SIG-M5 (cell line): ENCODE results near the gene TET1.
"Not testable (repeated sequence)": the region's sequence is repeated elsewhere in the genome, so short reads cannot be mapped to it uniquely, and the experiment has no call there.

ENCODE experiments used
- DNase-seq: peaks from one replicate; lab custom pipeline; 2025; lab: John Stamatoyannopoulos, UW

The TET1 gene

GRCh38 chr10:68611227-68611626 is 51.1 kb downstream of the TET1 start:
- DNase-seq: no peak

GRCh38 chr10:68613974-68614373 is 53.8 kb downstream of the TET1 start:
- DNase-seq: not testable (repeated sequence)

GRCh38 chr10:68617691-68618090 is 57.6 kb downstream of the TET1 start:
- not testable (repeated sequence) for DNase-seq

GRCh38 chr10:68618234-68618633 is 58.1 kb downstream of the TET1 start:
- DNase-seq: no peak

GRCh38 chr10:68619595-68619994 is 59.5 kb downstream of the TET1 start:
- no peak for DNase-seq

GRCh38 chr10:68625316-68625921 is 65.3 kb downstream of the TET1 start:
- no peak for DNase-seq

- no peak for DNase-seq
Measured at GRCh38 chr10:68628576-68629127, 68.5 kb downstream of the TET1 start.

GRCh38 chr10:68632271-68632560 is 72.1 kb downstream of the TET1 start:
- DNase-seq: not testable (repeated sequence)

GRCh38 chr10:68633281-68633680 is 73.1 kb downstream of the TET1 start:
- no peak for DNase-seq

- no peak for DNase-seq
Measured at GRCh38 chr10:68633816-68634466, 73.8 kb downstream of the TET1 start.

GRCh38 chr10:68636335-68636734 is 76.2 kb downstream of the TET1 start:
- no peak for DNase-seq

GRCh38 chr10:68643550-68643949 is 83.4 kb downstream of the TET1 start:
- not testable (repeated sequence) for DNase-seq

GRCh38 chr10:68647672-68648341 is 87.7 kb downstream of the TET1 start:
- DNase-seq: no peak

- no peak for DNase-seq
Measured at GRCh38 chr10:68655620-68656126, 95.5 kb downstream of the TET1 start.

- DNase-seq: no peak
Measured at GRCh38 chr10:68665841-68666240, 105.7 kb downstream of the TET1 start.

- DNase-seq: no peak
Measured at GRCh38 chr10:68666280-68666760, 106.2 kb downstream of the TET1 start.

- no peak for DNase-seq
Measured at GRCh38 chr10:68668231-68668630, 108.1 kb downstream of the TET1 start.

GRCh38 chr10:68668972-68669371 is 108.8 kb downstream of the TET1 start:
- no peak for DNase-seq

- no peak for DNase-seq
Measured at GRCh38 chr10:68684413-68684812, 124.3 kb downstream of the TET1 start.

- no peak for DNase-seq
Measured at GRCh38 chr10:68696018-68696417, 135.9 kb downstream of the TET1 start.

GRCh38 chr10:68697106-68697505 is 137.0 kb downstream of the TET1 start:
- DNase-seq: no peak

GRCh38 chr10:68700197-68700596 is 140.1 kb downstream of the TET1 start:
- no peak for DNase-seq

- DNase-seq: no peak
Measured at GRCh38 chr10:68705548-68705947, 145.4 kb downstream of the TET1 start.
